Measurements from ENCODE around the gene PRKN.

Gene PRKN

DNA sequence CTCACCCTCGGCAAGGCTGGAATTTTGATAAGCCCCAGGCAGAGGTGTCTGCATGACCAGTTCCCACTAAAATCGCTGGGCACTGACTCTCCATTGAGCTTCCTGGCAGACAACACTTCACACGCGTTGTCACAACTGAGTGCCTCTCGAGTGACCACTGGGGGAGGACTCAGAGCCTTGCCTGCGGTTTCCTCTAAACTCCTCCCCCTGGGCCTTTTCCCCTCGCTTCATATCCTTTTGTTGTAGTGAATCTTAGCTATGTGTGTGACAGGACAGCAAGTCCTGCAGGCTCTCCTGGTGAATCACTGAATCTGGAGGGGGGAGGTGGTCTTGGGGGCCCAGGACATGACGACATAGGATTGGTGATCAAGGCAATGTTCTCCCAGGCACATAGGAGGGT, 670.8 kb downstream of the PRKN start:
- Histone ChIP-seq H3K27ac (ENCODE audit: low read depth, low read length) (no peak overlapping the region), H3K9ac (ENCODE audit: low read depth, low read length) (no peak overlapping the region), H3K36me3 (ENCODE audit: insufficient read depth, low read length) (no peaks in the 10 kb centered on the region), H3K27me3 (ENCODE audit: insufficient read depth, low read length) (no peaks in the 10 kb centered on the region), H3K4me3 (ENCODE audit: low read length) (no peak overlapping the region), H3K4me1 (ENCODE audit: insufficient read depth, low read length) (no peaks in the 10 kb centered on the region), H3K9me3 (ENCODE audit: insufficient read depth, low read depth, low read length) (no peaks in the 10 kb centered on the region)
- 59% methylated on average over 6 of the region's 8 CpGs for WGBS

- no peaks in the 10 kb centered on the region for H3K36me3 ChIP-seq (ENCODE audit: insufficient read depth, low read length)
- no peaks in the 10 kb centered on the region for H3K27me3 ChIP-seq (ENCODE audit: insufficient read depth, low read length)
- no peaks in the 10 kb centered on the region for H3K9me3 ChIP-seq (ENCODE audit: insufficient read depth, low read depth, low read length)
- no peak overlapping the region for H3K9ac ChIP-seq (ENCODE audit: low read depth, low read length)
- no peak overlapping the region for H3K4me3 ChIP-seq (ENCODE audit: low read length)
- WGBS = 95% methylated on average over 11 of the region's 11 CpGs
- H3K4me1 ChIP-seq (ENCODE audit: insufficient read depth, low read length) = no peaks in the 10 kb centered on the region
- H3K27ac ChIP-seq (ENCODE audit: low read depth, low read length) = no peak overlapping the region
These were observed 671.5 kb downstream of the PRKN start for GRCh38 chr6:162056061-162056460.

DNA sequence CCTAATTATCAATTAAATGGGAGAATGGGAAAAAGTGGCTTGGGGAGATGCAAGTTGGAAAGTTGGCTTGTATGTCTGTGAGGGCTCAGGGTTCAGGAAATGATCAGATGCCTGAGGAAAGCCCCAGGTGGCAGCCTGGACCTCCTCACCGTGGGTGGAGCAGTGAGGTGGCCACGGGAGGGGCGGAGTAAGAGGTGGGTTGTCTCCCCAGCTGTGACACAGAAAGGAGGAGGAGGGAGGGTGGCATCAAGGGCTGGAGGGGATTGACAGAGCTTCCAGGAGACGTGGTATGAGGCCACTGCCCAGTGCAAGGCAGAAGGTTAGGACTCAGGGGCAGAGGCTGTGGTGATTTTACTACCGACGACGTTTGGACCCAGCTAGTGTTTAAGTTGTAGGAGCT, 672.2 kb downstream of the PRKN start:
- H3K36me3 ChIP-seq (ENCODE audit: insufficient read depth, low read length) = no peaks in the 10 kb centered on the region
- H3K4me1 ChIP-seq (ENCODE audit: insufficient read depth, low read length) = no peaks in the 10 kb centered on the region

DNA sequence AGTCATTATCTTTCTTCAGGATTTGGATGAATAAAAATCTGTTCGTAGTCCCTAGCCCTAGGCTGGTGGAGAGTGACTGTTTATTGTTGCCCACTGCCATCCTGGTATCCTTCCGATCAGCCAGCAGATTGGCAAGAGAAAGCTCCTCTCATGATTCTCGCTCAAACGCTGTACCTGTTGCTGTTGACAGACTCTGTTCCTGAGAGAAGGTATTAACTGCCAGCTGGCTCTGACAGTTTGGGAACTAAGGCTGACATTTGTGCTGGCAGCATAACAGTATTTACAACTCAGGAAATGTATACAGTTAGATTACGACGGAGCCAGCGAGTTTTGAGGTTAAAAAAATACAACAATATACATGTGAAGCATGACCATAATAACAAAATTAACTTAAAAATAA, 674.5 kb downstream of the PRKN start:
- no peaks in the 10 kb centered on the region for H3K4me1 ChIP-seq (ENCODE audit: insufficient read depth, low read length)
- no peak overlapping the region for H3K4me3 ChIP-seq (ENCODE audit: low read length)
- no peaks in the 10 kb centered on the region for H3K27me3 ChIP-seq (ENCODE audit: insufficient read depth, low read length)
- no peaks in the 10 kb centered on the region for H3K36me3 ChIP-seq (ENCODE audit: insufficient read depth, low read length)
- 96% methylated on average over 6 of the region's 7 CpGs for whole genome bisulfite sequencing
- H3K9me3 ChIP-seq (ENCODE audit: insufficient read depth, low read depth, low read length) = no peaks in the 10 kb centered on the region
- H3K9ac ChIP-seq (ENCODE audit: low read depth, low read length) = no peak overlapping the region
- H3K27ac ChIP-seq (ENCODE audit: low read depth, low read length) = no peak overlapping the region

More for the DNA sequence above, 672.2 kb downstream of the PRKN start:
- H3K27ac ChIP-seq (ENCODE audit: low read depth, low read length) = no peak overlapping the region
- H3K9ac ChIP-seq (ENCODE audit: low read depth, low read length) = no peak overlapping the region
- H3K27me3 ChIP-seq (ENCODE audit: insufficient read depth, low read length) = no peaks in the 10 kb centered on the region
- H3K9me3 ChIP-seq (ENCODE audit: insufficient read depth, low read depth, low read length) = no peaks in the 10 kb centered on the region
- WGBS = 78% methylated on average over 7 of the region's 7 CpGs
- no peak overlapping the region for H3K4me3 ChIP-seq (ENCODE audit: low read length)

GRCh38 chr6:162050579-162050978, 677.0 kb downstream of the PRKN start:
- 93% methylated on average over 8 of the region's 8 CpGs for WGBS
- H3K9me3 ChIP-seq (ENCODE audit: insufficient read depth, low read depth, low read length) = no peaks in the 10 kb centered on the region
- no peaks in the 10 kb centered on the region for H3K27me3 ChIP-seq (ENCODE audit: insufficient read depth, low read length)
- no peaks in the 10 kb centered on the region for H3K4me1 ChIP-seq (ENCODE audit: insufficient read depth, low read length)
- no peaks in the 10 kb centered on the region for H3K36me3 ChIP-seq (ENCODE audit: insufficient read depth, low read length)
- no peak overlapping the region for H3K27ac ChIP-seq (ENCODE audit: low read depth, low read length)
- no peak overlapping the region for H3K4me3 ChIP-seq (ENCODE audit: low read length)
- no peak overlapping the region for H3K9ac ChIP-seq (ENCODE audit: low read depth, low read length)

DNA sequence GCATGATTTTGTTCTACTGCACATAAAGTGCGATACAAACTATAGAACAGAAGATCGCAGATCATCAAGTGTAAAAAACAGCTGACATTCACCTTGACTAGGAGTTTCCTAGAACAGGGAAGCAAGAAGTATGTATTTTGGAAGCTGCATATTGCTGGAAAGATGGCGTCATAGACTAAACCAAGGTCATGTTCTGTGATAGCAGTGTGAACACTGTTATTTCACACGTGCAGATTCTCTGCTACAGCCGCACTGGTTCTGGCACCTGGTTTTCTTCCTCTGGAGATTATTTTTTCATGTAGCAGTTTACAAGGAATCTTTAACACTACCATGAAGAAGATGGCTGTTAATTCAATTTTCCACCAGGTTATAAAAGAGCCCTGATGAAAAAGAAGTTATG, 681.2 kb downstream of the PRKN start:
- H3K27ac ChIP-seq (ENCODE audit: low read depth, low read length) = no peak overlapping the region
- 95% methylated on average over 5 of the region's 5 CpGs for WGBS
- no peaks in the 10 kb centered on the region for H3K9me3 ChIP-seq (ENCODE audit: insufficient read depth, low read depth, low read length)
- no peaks in the 10 kb centered on the region for H3K36me3 ChIP-seq (ENCODE audit: insufficient read depth, low read length)
- no peaks in the 10 kb centered on the region for H3K27me3 ChIP-seq (ENCODE audit: insufficient read depth, low read length)
- no peaks in the 10 kb centered on the region for H3K4me1 ChIP-seq (ENCODE audit: insufficient read depth, low read length)
- H3K4me3 ChIP-seq (ENCODE audit: low read length) = no peak overlapping the region
- H3K9ac ChIP-seq (ENCODE audit: low read depth, low read length) = no peak overlapping the region

GRCh38 chr6:162032620-162033019, 694.9 kb downstream of the PRKN start:
- Histone ChIP-seq H3K36me3 (ENCODE audit: insufficient read depth, low read length) (no peaks in the 10 kb centered on the region), H3K27me3 (ENCODE audit: insufficient read depth, low read length) (no peaks in the 10 kb centered on the region), H3K4me3 (ENCODE audit: low read length) (no peak overlapping the region), H3K9ac (ENCODE audit: low read depth, low read length) (no peak overlapping the region), H3K9me3 (ENCODE audit: insufficient read depth, low read depth, low read length) (no peaks in the 10 kb centered on the region), H3K27ac (ENCODE audit: low read depth, low read length) (no peak overlapping the region), H3K4me1 (ENCODE audit: insufficient read depth, low read length) (no peaks in the 10 kb centered on the region)
- WGBS = 95% methylated on average over 4 of the region's 4 CpGs

DNA sequence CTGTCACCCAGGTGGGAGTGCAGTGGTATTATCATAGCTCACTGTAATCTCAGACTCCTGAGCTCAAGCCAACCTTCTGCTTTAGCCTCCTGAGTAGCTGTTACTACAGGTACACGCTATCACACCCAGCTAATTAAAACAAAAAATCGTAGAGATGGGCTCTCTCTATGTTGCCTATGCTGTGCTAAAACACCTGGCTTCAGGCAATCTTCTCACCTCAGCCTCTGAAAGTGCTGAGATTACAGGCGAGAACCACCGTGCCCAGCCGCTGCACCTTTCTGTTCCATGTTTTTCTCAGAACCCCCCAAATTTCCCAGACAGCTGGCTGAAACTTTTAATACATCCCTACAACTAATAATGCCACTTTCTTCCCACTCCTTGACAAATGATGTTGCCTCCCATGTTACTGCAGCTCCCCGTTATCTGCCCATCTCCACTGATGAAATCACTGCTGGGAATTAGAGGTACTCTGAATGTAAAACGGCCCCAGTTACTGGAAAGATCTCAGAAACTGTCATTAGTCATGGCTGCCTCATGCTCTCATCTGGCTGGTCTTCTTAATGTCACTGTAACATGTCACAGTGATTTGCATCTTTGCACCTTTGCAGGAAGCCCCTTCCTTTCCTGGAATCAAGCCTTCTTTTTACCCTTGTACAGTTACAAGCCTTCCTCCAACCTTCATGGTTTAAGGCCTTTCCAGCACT, 697.5 kb downstream of the PRKN start:
- H3K36me3 ChIP-seq (ENCODE audit: insufficient read depth, low read length) = no peaks in the 10 kb centered on the region
- H3K4me3 ChIP-seq (ENCODE audit: low read length) = no peak overlapping the region
- H3K9ac ChIP-seq (ENCODE audit: low read depth, low read length) = no peak overlapping the region
- H3K27ac ChIP-seq (ENCODE audit: low read depth, low read length) = no peak overlapping the region
- H3K27me3 ChIP-seq (ENCODE audit: insufficient read depth, low read length) = no peaks in the 10 kb centered on the region
- WGBS = 93% methylated on average over 7 of the region's 7 CpGs
- H3K9me3 ChIP-seq (ENCODE audit: insufficient read depth, low read depth, low read length) = no peaks in the 10 kb centered on the region
- H3K4me1 ChIP-seq (ENCODE audit: insufficient read depth, low read length) = no peaks in the 10 kb centered on the region

- no peaks in the 10 kb centered on the region for H3K4me1 ChIP-seq (ENCODE audit: insufficient read depth, low read length)
- no peak overlapping the region for H3K4me3 ChIP-seq (ENCODE audit: low read length)
- no peaks in the 10 kb centered on the region for H3K36me3 ChIP-seq (ENCODE audit: insufficient read depth, low read length)
- WGBS = 92% methylated on average over 3 of the region's 4 CpGs
- no peak overlapping the region for H3K9ac ChIP-seq (ENCODE audit: low read depth, low read length)
- H3K9me3 ChIP-seq (ENCODE audit: insufficient read depth, low read depth, low read length) = no peaks in the 10 kb centered on the region
- no peak overlapping the region for H3K27ac ChIP-seq (ENCODE audit: low read depth, low read length)
- H3K27me3 ChIP-seq (ENCODE audit: insufficient read depth, low read length) = no peaks in the 10 kb centered on the region
These were observed 700.7 kb downstream of the PRKN start for GRCh38 chr6:162026843-162027242.

- no peak overlapping the region for H3K4me3 ChIP-seq (ENCODE audit: low read length)
- H3K27me3 ChIP-seq (ENCODE audit: insufficient read depth, low read length) = no peaks in the 10 kb centered on the region
- no peaks in the 10 kb centered on the region for H3K4me1 ChIP-seq (ENCODE audit: insufficient read depth, low read length)
These were observed 701.5 kb downstream of the PRKN start for GRCh38 chr6:162026031-162026430.

GRCh38 chr6:162019349-162019748, 708.2 kb downstream of the PRKN start:
- H3K27me3 ChIP-seq (ENCODE audit: insufficient read depth, low read length) = no peaks in the 10 kb centered on the region
- no peaks in the 10 kb centered on the region; the same call in 1 of the 2 replicates for H3K9me3 ChIP-seq (ENCODE audit: insufficient read depth, low read depth, low read length)
- H3K9ac ChIP-seq (ENCODE audit: low read depth, low read length) = no peak overlapping the region
- H3K36me3 ChIP-seq (ENCODE audit: insufficient read depth, low read length) = no peaks in the 10 kb centered on the region
- H3K4me1 ChIP-seq (ENCODE audit: insufficient read depth, low read length) = no peaks in the 10 kb centered on the region
- no peak overlapping the region for H3K4me3 ChIP-seq (ENCODE audit: low read length)
- H3K27ac ChIP-seq (ENCODE audit: low read depth, low read length) = no peak overlapping the region
- WGBS = 83% methylated on average over 6 of the region's 6 CpGs

More at GRCh38 chr6:162026031-162026430, 701.5 kb downstream of the PRKN start:
- no peaks in the 10 kb centered on the region for H3K36me3 ChIP-seq (ENCODE audit: insufficient read depth, low read length)
- WGBS = 94% methylated on average over 8 of the region's 8 CpGs
- no peak overlapping the region for H3K27ac ChIP-seq (ENCODE audit: low read depth, low read length)
- no peaks in the 10 kb centered on the region for H3K9me3 ChIP-seq (ENCODE audit: insufficient read depth, low read depth, low read length)
- no peak overlapping the region for H3K9ac ChIP-seq (ENCODE audit: low read depth, low read length)

- 96% methylated on average over 5 of the region's 5 CpGs for WGBS
- Histone ChIP-seq H3K9ac (ENCODE audit: low read depth, low read length) (no peak overlapping the region), H3K36me3 (ENCODE audit: insufficient read depth, low read length) (no peaks in the 10 kb centered on the region), H3K27me3 (ENCODE audit: insufficient read depth, low read length) (no peaks in the 10 kb centered on the region), H3K4me1 (ENCODE audit: insufficient read depth, low read length) (no peaks in the 10 kb centered on the region), H3K4me3 (ENCODE audit: low read length) (no peak overlapping the region), H3K9me3 (ENCODE audit: insufficient read depth, low read depth, low read length) (no peaks in the 10 kb centered on the region; the same call in 1 of the 2 replicates), H3K27ac (ENCODE audit: low read depth, low read length) (no peak overlapping the region)
These were observed 710.0 kb downstream of the PRKN start for GRCh38 chr6:162017536-162017935.
